HepG2 (cell line): ENCODE measurements around the gene PYCR2. TPM values are rescaled to one million over a fixed set of nuclear protein-coding genes. Genes with fewer than 3 reads are reported as not detected.

Experiments
- ATAC-seq: fragments of 200-7000 bp; cut with Tn5 transposase; 3 replicates; pipeline ENCODE4 v1.9.1; 2020; ENCODE audit warnings: mild to moderate bottlenecking, moderate library complexity
- BruUV-seq: library from RNA; stranded (reverse); fragments of 400-500 nt; replicated peaks from 2 replicates; lab custom pipeline; 2021; lab: Mats Ljungman, UMichigan
- CTCF ChIA-PET: fragments of 300-600 bp; formaldehyde crosslinking; extraction: SDS; loops from one replicate; lab custom pipeline; 2021; ENCODE audit warnings: low total read pairs, inconsistent platforms, low intra/inter-chr PET ratio; lab: Yijun Ruan, JAX
- POLR2A ChIA-PET: fragments of 350-600 bp; sonication (Branson Sonifier 250); formaldehyde crosslinking; loops from one replicate; lab custom pipeline; 2020; ENCODE audit warnings: antibody characterized with exemption, inconsistent platforms; lab: Yijun Ruan, JAX
- DNase-seq: peaks from one replicate; pipeline ENCODE4 v3.0.0-alpha.2; 2015; ENCODE audit warnings: low spot score
- FAIRE-seq: peaks from 3 replicates; lab custom pipeline; 2011; peaks lifted over from hg19 to GRCh38; lab: Jason Lieb, UNC
- H2AFZ ChIP-seq: one replicate; pipeline ENCODE4 v1.6.1; 2011; ENCODE audit warnings: low read length, inconsistent platforms
- H3K27ac ChIP-seq: fragments of 300-600 bp; 3 replicates; pipeline ENCODE4 v1.8.0; 2011; ENCODE audit warnings: mixed run types, mild to moderate bottlenecking, mixed read lengths, low read length, inconsistent platforms; ENCODE audit not compliant: insufficient read depth; ENCODE audit errors: extremely low read length
- H3K27me3 ChIP-seq, 2 experiments: fragments of 200-600 bp in 1 of 2; 2 replicates in 1 of 2; 3 replicates in 1 of 2; pipeline versions ENCODE4 v1.6.0 to v1.8.0; 2011; ENCODE audit warnings: low read length in 2 of 2, mild to moderate bottlenecking in 2 of 2, moderate library complexity in 2 of 2, inconsistent platforms in 1 of 2; ENCODE audit not compliant: insufficient read depth in 2 of 2, control insufficient read depth in 1 of 2
- H3K36me3 ChIP-seq, 2 experiments: fragments of 200-600 bp in 1 of 2; replicated peaks in 1 of 2; 2 replicates in 1 of 2; 3 replicates in 1 of 2; pipeline versions ENCODE4 v1.5.1 to v1.8.0; 2011; ENCODE audit warnings: low read length in 2 of 2, inconsistent platforms in 1 of 2; ENCODE audit not compliant: insufficient read depth in 2 of 2, control insufficient read depth in 1 of 2
- H3K4me1 ChIP-seq: 2 replicates; pipeline ENCODE4 v1.5.1; 2012; ENCODE audit warnings: low read length, inconsistent platforms; ENCODE audit not compliant: insufficient read depth
- H3K4me2 ChIP-seq: 2 replicates; pipeline ENCODE4 v1.6.0; 2011; ENCODE audit warnings: low read depth, low read length, inconsistent platforms
- H3K4me3 ChIP-seq, 3 experiments: fragments of 200-600 bp in 1 of 3; sonication (generic), shearing (Covaris generic) in 1 of 3; replicated peaks in 1 of 3; 2 replicates each; pipeline ENCODE4 v1.5.1; 2011 to 2016; ENCODE audit warnings: low read length in 3 of 3, inconsistent platforms in 2 of 3, low read depth in 2 of 3, mild to moderate bottlenecking in 2 of 3, control low read depth in 1 of 3, mixed read lengths in 1 of 3; ENCODE audit not compliant: insufficient read depth in 1 of 3
- H3K79me2 ChIP-seq: one replicate; pipeline ENCODE4 v1.6.1; 2011; ENCODE audit warnings: low read length, inconsistent platforms; ENCODE audit not compliant: insufficient read depth
- H3K9ac ChIP-seq: 2 replicates; pipeline ENCODE4 v1.6.0; 2011; ENCODE audit warnings: mild to moderate bottlenecking, low read depth, low read length, inconsistent platforms; ENCODE audit not compliant: insufficient read depth
- H3K9me3 ChIP-seq: 2 replicates; pipeline ENCODE4 v1.5.1; 2012; ENCODE audit warnings: mild to moderate bottlenecking, low read length
- H4K20me1 ChIP-seq: 2 replicates; pipeline ENCODE4 v1.6.0; 2011; ENCODE audit warnings: inconsistent platforms, mild to moderate bottlenecking, low read length, moderate library complexity; ENCODE audit not compliant: insufficient read depth
- ATRX ChIP-seq: sonication (generic); formaldehyde crosslinking; IDR thresholded peaks from 2 replicates; pipeline ENCODE4 v1.4.0; 2020; ENCODE audit warnings: missing genetic modification reagents, borderline replicate concordance
- CEBPG ChIP-seq: IDR thresholded peaks from 2 replicates; pipeline ENCODE4 v1.6.1; 2016
- DPF2 ChIP-seq: sonication (generic); formaldehyde crosslinking; IDR thresholded peaks from 2 replicates; pipeline ENCODE4 v1.4.0; 2020; ENCODE audit warnings: mild to moderate bottlenecking, low read depth, missing genetic modification reagents, borderline replicate concordance
- ELF3 ChIP-seq: IDR thresholded peaks from 2 replicates; pipeline ENCODE4 v1.6.1; 2016; ENCODE audit warnings: missing genetic modification reagents, missing compliant biosample characterization
- GABPA ChIP-seq, 2 experiments: IDR thresholded peaks; 2 replicates each; pipeline ENCODE4 v1.6.1; 2011 to 2016; ENCODE audit warnings: low read depth in 2 of 2, low read length in 1 of 2, missing biosample characterization in 1 of 2, missing genetic modification characterization in 1 of 2
- GABPB1 ChIP-seq: IDR thresholded peaks from 2 replicates; pipeline ENCODE4 v1.6.1; 2016; ENCODE audit warnings: mild to moderate bottlenecking, missing genetic modification reagents, moderate library complexity, missing compliant biosample characterization
- HIC2 ChIP-seq: sonication (generic); formaldehyde crosslinking; IDR thresholded peaks from 2 replicates; pipeline ENCODE4 v1.9.0; 2022; ENCODE audit warnings: low read depth, missing genetic modification reagents
- MYC ChIP-seq: sonication (generic); formaldehyde crosslinking; IDR thresholded peaks from 2 replicates; pipeline ENCODE4 v1.9.0; 2021; ENCODE audit warnings: missing genetic modification reagents, borderline replicate concordance
- NCOA5 ChIP-seq: sonication (generic); formaldehyde crosslinking; IDR thresholded peaks from 2 replicates; pipeline ENCODE4 v1.4.0; 2020; ENCODE audit warnings: missing genetic modification reagents
- PHF21A ChIP-seq: sonication (generic); formaldehyde crosslinking; IDR thresholded peaks from 2 replicates; pipeline ENCODE4 v1.5.0; 2020; ENCODE audit warnings: mild to moderate bottlenecking, missing genetic modification reagents
- RELA ChIP-seq: sonication (generic); formaldehyde crosslinking; IDR thresholded peaks from 2 replicates; pipeline ENCODE4 v1.4.0; 2020; ENCODE audit warnings: missing genetic modification reagents
- SALL1 ChIP-seq: sonication (generic); formaldehyde crosslinking; IDR thresholded peaks from 2 replicates; pipeline ENCODE4 v1.8.0; 2022; ENCODE audit warnings: mild to moderate bottlenecking, missing genetic modification reagents
- SNAPC4 ChIP-seq: sonication (generic); formaldehyde crosslinking; IDR thresholded peaks from 2 replicates; pipeline ENCODE4 v1.4.0; 2020; ENCODE audit warnings: mild to moderate bottlenecking, missing genetic modification reagents
- ZNF292 ChIP-seq: sonication (generic); formaldehyde crosslinking; IDR thresholded peaks from 2 replicates; pipeline ENCODE4 v1.8.1; 2022; ENCODE audit warnings: mild to moderate bottlenecking, low read depth, missing genetic modification reagents, borderline replicate concordance
- ZNF441 ChIP-seq: sonication (generic); formaldehyde crosslinking; IDR thresholded peaks from 2 replicates; pipeline ENCODE4 v1.7.0; 2021; ENCODE audit warnings: missing genetic modification reagents, borderline replicate concordance
- ZNF547 ChIP-seq: sonication (generic); formaldehyde crosslinking; IDR thresholded peaks from 2 replicates; pipeline ENCODE4 v1.5.1; 2020; ENCODE audit warnings: mild to moderate bottlenecking, missing genetic modification reagents
- ZNF792 ChIP-seq: IDR thresholded peaks from 2 replicates; pipeline ENCODE4 v1.6.1; 2016
- WGBS: methylation state at CpG from one replicate; pipeline ENCODE4 v1.1.6; 2017; ENCODE audit warnings: low lambda C conversion rate; 5-methylcytosine and 5-hydroxymethylcytosine counted together
- in situ Hi-C: cut with HindIII; loops from 2 replicates; pipeline ENCODE4 v1.10.0; 2017; ENCODE audit warnings: low pct_unique_long_range_greater_than_20kb; ENCODE audit not compliant: extremely low pct_ligation_motif_present
- intact Hi-C: fragments of 100-400 bp; cut with micrococcal nuclease; formaldehyde crosslinking; loops from one replicate; pipeline ENCODE4 v1.10.0; 2022; ENCODE audit not compliant: unreplicated experiment
- polyA plus RNA-seq, 8 experiments: library from polyadenylated mRNA; depleted of rRNA in 3 of 8; stranded (reverse) in 7 of 8; unstranded in 1 of 8; fragments of >200 nt; fragmentation: Illumina TruSeq in 4 of 8; extraction: Trizol in 4 of 8; gene quantifications; 2 replicates each; pipeline versions ENCODE4 v1.2.1 to v1.2.3, GENCODE V29; 2011 to 2016; ENCODE audit warnings: low read depth in 4 of 8, missing spikeins in 1 of 8, mixed read lengths in 1 of 8; ENCODE audit not compliant: insufficient read depth in 1 of 8
- total RNA-seq, 5 experiments: library from RNA; depleted of rRNA; stranded (reverse); fragments of >200 nt; fragmentation: Illumina TruSeq; extraction: Trizol; gene quantifications; 2 replicates each; pipeline ENCODE4 v1.2.3, GENCODE V29; 2016; ENCODE audit warnings: low read depth in 1 of 5

Gene PYCR2
- total and polyA plus RNA-seq, 2 of the 13 experiments (the other 11 are each of a cell fraction or from before 2014, with no cell fraction given), result 47.2 to 47.8 TPM

GRCh38 chr1:225896937-225897549 lies 27.0 kb downstream of the PYCR2 start:
- Histone ChIP-seq H3K79me2 (no peaks in the 10 kb centered on the region), H3K27me3 (no peaks in the 10 kb centered on the region), H3K27ac (no peak overlapping the region), H2AFZ (peak overlapping the region; percentile 71), H3K9ac (peak overlapping the region; percentile 40), H3K9me3 (no peaks in the 10 kb centered on the region), H3K4me2 (peak overlapping the region; percentile 75), H4K20me1 (no peaks in the 10 kb centered on the region), H3K36me3 (no peaks in the 10 kb centered on the region; a peak in 1 of 5 replicates), H3K4me1 (peaks cover 40% of the 10 kb centered on the region), H3K4me3 (peak overlapping the region in 2 of 3 experiments; percentile 9 to 46; a peak in 2 of 6 replicates)
- ChIA-PET CTCF (no interaction called here), POLR2A (interaction anchor here (0.5 to 3.5 kb wide), 5 partner anchors 10 to 119 kb away, joined by 3 to 29 read pairs (median 7); partner anchors contain the start of genes PYCR2, SRP9 and TMEM63A)
- intact Hi-C loops, result no loop called here
- no TSS peak for BruUV-seq
- in situ Hi-C loops, result no loop called here
- WGBS, result 5% methylated on average over 7 of the region's 7 CpGs
- peak; percentile 68 for DNase-seq
- FAIRE-seq, result peak; percentile 82
- ATAC-seq, result peak; percentile 94
- TF ChIP-seq GABPA (IDR thresholded peaks at IDR 0.05; ENCODE audit: low read depth, low read length) (no peak), GABPA (CRISPR knock-in tag; IDR thresholded peaks at IDR 0.05; ENCODE audit: low read depth) (peak; percentile 61), DPF2 (CRISPR knock-in tag) (no peak), PHF21A (peak; percentile 46; the same call in 1 of the 2 replicates), SNAPC4 (no peak), NCOA5 (CRISPR knock-in tag) (no peak), HIC2 (CRISPR knock-in tag) (no peak; the same call in 1 of the 2 replicates), RELA (peak; percentile 73; the same call in 1 of the 2 replicates), ELF3 (CRISPR knock-in tag) (peak; percentile 82; the same call in 1 of the 2 replicates), MYC (peak; percentile 34; the same call in 1 of the 2 replicates), GABPB1 (peak; percentile 53), ZNF547 (CRISPR knock-in tag) (no peak), ZNF292 (peak; percentile 51; the same call in 1 of the 2 replicates), ATRX (CRISPR knock-in tag) (no peak), SALL1 (CRISPR knock-in tag) (peak; percentile 64), CEBPG (peak; percentile 44; the same call in 1 of the 2 replicates), ZNF441 (CRISPR knock-in tag) (0 out of 2 replicates have a peak, but pooled peaks have one; percentile 72), ZNF792 (CRISPR knock-in tag) (no peak)
